ENCODE measurements around the gene TDRD10.

DNA sequence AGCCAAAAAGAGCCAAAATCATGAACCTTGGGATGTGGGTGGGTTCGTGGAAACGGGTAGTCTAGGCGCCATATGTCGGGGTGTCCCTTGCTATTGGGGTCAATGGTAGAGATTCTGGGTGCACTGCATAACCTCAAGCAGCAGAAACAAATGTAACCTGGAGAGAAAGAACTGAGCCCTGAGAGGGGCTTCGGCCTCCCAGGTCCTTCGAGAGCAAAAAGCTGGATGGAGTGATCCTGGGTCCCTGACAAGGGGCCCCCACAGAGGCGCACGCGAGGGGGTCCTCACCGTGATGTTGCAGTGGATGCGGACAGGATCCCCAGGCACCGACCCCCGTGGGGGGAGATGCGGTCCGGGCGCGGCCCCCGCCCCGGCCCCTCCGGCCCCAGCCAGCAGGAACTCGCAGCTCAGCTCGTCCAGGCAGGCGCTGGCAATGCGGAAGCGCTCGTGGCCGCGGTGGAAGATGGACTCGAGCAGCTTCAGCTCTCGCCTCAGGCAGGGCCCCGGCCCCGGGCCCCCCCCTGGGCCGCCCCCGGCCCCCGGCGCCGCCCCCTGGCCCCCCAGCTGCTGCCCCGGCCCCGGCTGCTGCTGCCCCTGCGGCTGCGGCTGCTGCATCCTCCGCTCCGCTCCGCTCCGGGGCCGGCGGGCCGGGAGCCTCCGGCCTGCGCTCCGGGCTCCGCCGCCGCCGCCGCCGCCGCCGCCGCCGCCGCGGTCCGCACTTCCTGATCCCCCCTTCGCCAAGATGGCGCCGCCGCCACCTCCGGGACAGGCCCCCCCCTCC, 56.1 kb downstream of the TDRD10 start, which contains the start of gene UBE2Q1:
- TF ChIP-seq, protein P1, sequence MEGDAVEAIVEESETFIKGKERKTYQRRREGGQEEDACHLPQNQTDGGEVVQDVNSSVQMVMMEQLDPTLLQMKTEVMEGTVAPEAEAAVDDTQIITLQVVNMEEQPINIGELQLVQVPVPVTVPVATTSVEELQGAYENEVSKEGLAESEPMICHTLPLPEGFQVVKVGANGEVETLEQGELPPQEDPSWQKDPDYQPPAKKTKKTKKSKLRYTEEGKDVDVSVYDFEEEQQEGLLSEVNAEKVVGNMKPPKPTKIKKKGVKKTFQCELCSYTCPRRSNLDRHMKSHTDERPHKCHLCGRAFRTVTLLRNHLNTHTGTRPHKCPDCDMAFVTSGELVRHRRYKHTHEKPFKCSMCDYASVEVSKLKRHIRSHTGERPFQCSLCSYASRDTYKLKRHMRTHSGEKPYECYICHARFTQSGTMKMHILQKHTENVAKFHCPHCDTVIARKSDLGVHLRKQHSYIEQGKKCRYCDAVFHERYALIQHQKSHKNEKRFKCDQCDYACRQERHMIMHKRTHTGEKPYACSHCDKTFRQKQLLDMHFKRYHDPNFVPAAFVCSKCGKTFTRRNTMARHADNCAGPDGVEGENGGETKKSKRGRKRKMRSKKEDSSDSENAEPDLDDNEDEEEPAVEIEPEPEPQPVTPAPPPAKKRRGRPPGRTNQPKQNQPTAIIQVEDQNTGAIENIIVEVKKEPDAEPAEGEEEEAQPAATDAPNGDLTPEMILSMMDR (IDR thresholded peaks at IDR 0.05) = no peak
- TF ChIP-seq EZH2 (IDR thresholded peaks at IDR 0.05; ENCODE audit: borderline replicate concordance, insufficient read depth, low read depth, low read length, poor library complexity, severe bottlenecking) = no peak

Measured in B cell (primary cell).